Uterus (tissue), 2 donors: Measurements from ENCODE around the gene RAD51B.

Experiments used
- POLR2A ChIP-seq, 2 donors: fragments of 450-650 bp; IDR thresholded peaks; one replicate each; pipeline ENCODE4 v1.6.1; 2016; ENCODE audit warnings: antibody characterized with exemption in 2 of 2, mild to moderate bottlenecking in 1 of 2, moderate library complexity in 1 of 2
- TF ChIP-seq, protein P1 (sequence below), 4 experiments: fragments of 200-600 bp in 2 of 4; fragments of 450-650 bp in 2 of 4; sonication (generic) in 2 of 4; IDR thresholded peaks; one replicate each; pipeline ENCODE4 v1.5.1; 2016 to 2019; ENCODE audit warnings: antibody characterized with exemption in 4 of 4, mild to moderate bottlenecking in 2 of 4, moderate library complexity in 1 of 4

DNA sequence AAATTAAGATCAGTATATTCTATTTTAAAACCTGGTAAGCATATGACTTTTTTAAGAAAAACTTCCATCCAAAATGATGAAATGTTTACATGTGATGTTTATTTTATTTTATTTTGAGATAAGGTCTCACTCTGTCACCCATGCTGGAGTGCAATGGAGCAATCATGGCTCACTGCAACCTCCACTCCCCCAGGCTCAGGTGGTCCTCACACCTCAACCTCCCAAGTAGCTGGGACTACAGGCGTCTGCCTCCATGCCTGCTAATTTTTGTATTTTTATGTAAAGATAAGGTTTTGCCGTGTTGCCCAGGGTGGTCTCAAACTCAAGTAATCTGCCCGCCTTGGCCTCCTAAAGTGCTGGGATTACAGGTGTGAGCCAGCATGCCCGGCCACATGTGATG, 831.5 kb downstream of the RAD51B start:
- TF ChIP-seq POLR2A (IDR thresholded peaks at IDR 0.05): no peak
- TF ChIP-seq, protein P1, sequence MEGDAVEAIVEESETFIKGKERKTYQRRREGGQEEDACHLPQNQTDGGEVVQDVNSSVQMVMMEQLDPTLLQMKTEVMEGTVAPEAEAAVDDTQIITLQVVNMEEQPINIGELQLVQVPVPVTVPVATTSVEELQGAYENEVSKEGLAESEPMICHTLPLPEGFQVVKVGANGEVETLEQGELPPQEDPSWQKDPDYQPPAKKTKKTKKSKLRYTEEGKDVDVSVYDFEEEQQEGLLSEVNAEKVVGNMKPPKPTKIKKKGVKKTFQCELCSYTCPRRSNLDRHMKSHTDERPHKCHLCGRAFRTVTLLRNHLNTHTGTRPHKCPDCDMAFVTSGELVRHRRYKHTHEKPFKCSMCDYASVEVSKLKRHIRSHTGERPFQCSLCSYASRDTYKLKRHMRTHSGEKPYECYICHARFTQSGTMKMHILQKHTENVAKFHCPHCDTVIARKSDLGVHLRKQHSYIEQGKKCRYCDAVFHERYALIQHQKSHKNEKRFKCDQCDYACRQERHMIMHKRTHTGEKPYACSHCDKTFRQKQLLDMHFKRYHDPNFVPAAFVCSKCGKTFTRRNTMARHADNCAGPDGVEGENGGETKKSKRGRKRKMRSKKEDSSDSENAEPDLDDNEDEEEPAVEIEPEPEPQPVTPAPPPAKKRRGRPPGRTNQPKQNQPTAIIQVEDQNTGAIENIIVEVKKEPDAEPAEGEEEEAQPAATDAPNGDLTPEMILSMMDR (IDR thresholded peaks at IDR 0.05): no peak
